ENCODE measurements around the gene KLF9.
A peak's percentile ranks its signal among the peaks of the same experiment; 100 is the strongest.

The KLF9 gene

GRCh38 chr9:70421272-70422180 is 7.1 kb upstream of the KLF9 start:
- DNase-seq: no peak

GRCh38 chr9:70420441-70421271 is 6.2 kb upstream of the KLF9 start:
- no peak for DNase-seq

- peak; percentile 75 for DNase-seq
Measured at GRCh38 chr9:70419556-70420440, 5.3 kb upstream of the KLF9 start.

- DNase-seq: peak; percentile 78
Measured at GRCh38 chr9:70418822-70419555, 4.5 kb upstream of the KLF9 start.

- no peak for DNase-seq
Measured at GRCh38 chr9:70415476-70415875, 1.0 kb upstream of the KLF9 start.

GRCh38 chr9:70415041-70415440 is 584 bp upstream of the KLF9 start:
- DNase-seq: no peak

- peak; percentile 68 for DNase-seq
Measured at GRCh38 chr9:70413464-70413798, 1.0 kb downstream of the KLF9 start.

GRCh38 chr9:70412832-70413463 is 1.5 kb downstream of the KLF9 start:
- no peak for DNase-seq

- peak; percentile 73 for DNase-seq
Measured at GRCh38 chr9:70411930-70412831, 2.3 kb downstream of the KLF9 start.

- peak; percentile 31 for DNase-seq
Measured at GRCh38 chr9:70411121-70411929, 3.1 kb downstream of the KLF9 start.

- DNase-seq: no peak
Measured at GRCh38 chr9:70410368-70410767, 4.1 kb downstream of the KLF9 start.

- DNase-seq: no peak
Measured at GRCh38 chr9:70409800-70410199, 4.7 kb downstream of the KLF9 start.

GRCh38 chr9:70409280-70409679 is 5.2 kb downstream of the KLF9 start:
- no peak for DNase-seq

GRCh38 chr9:70408393-70409040 is 5.9 kb downstream of the KLF9 start:
- no peak for DNase-seq

GRCh38 chr9:70407081-70407503 is 7.4 kb downstream of the KLF9 start:
- no peak for DNase-seq

GRCh38 chr9:70406434-70406862 is 8.0 kb downstream of the KLF9 start:
- no peak for DNase-seq

GRCh38 chr9:70405808-70406433 is 8.5 kb downstream of the KLF9 start:
- no peak for DNase-seq

- DNase-seq: no peak
Measured at GRCh38 chr9:70404261-70404660, 10.2 kb downstream of the KLF9 start.

GRCh38 chr9:70403618-70404025 is 10.8 kb downstream of the KLF9 start:
- DNase-seq: no peak
